ENCODE measurements around the gene SNAPC2.

The SNAPC2 gene

DNA sequence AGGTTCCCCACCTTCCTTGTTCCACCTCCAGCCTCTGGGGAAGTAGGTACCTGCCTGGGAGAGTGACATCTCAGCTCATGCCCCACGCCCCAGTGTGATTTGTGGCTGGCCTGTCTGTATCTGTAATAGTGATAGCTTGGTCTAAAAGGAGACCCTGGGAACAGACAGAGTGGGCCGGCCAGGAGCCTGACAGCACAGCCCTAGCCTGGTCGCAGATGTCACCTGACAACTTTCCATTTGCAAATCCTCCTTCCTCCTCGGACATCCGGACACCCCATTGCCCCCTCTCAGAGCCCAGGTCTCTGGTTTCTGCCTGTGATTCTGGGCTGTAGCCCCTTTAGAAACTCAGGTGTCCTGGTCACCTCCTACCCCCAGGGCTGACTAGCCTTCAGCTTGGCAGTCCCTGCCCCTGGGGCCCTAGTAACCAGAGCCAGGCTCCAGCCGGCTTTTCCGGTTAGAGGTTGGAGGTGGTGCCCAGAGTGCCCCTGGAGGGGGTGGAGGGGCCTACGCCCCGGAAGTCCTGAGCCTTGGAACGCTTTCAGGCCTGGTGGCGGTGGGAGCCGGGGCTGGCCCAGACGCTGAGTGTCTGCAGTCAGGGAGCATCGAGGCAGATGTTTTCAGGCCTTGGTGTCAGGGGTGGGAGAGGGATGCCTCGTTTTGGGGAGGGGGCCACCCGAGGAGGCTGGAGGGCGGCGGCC lies 25.4 kb upstream of the SNAPC2 start:
- no peak for DNase-seq (ENCODE audit: extremely low read depth, low read depth)
- no peak overlapping the region for H3K4me3 ChIP-seq (replicated peaks; ENCODE audit: low read depth, low read length)
- TF ChIP-seq CTCF (IDR thresholded peaks at IDR 0.05; ENCODE audit: low read depth, low read length, missing control alignments), result no peak

DNA sequence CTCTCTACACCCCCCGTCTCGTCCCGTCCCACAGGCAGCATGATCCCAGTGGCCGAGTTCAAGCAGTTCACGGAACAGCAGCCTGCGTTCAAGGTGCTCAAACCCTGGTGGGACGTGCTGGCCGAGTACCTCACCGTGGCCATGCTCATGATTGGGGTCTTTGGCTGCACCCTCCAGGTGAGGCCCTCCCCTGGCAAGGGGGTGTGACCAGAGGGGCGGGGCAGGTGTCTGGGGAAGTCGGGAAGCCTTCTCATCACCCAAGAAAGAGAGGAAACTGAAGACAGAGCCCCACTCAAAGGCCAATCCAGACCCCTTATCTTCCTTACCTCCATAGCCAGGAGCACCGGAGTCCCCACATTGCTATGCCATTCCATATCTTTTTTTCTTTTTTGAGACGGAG lies 24.6 kb upstream of the SNAPC2 start:
- no peak for DNase-seq (ENCODE audit: extremely low read depth, low read depth)
- H3K4me3 ChIP-seq (replicated peaks; ENCODE audit: low read depth, low read length), result no peak overlapping the region
- TF ChIP-seq CTCF (IDR thresholded peaks at IDR 0.05; ENCODE audit: low read depth, low read length, missing control alignments), result no peak

GRCh38 chr19:7897292-7897691 lies 22.8 kb upstream of the SNAPC2 start:
- no peak for DNase-seq (ENCODE audit: extremely low read depth, low read depth)
- no peak overlapping the region for H3K4me3 ChIP-seq (replicated peaks; ENCODE audit: low read depth, low read length)

DNA sequence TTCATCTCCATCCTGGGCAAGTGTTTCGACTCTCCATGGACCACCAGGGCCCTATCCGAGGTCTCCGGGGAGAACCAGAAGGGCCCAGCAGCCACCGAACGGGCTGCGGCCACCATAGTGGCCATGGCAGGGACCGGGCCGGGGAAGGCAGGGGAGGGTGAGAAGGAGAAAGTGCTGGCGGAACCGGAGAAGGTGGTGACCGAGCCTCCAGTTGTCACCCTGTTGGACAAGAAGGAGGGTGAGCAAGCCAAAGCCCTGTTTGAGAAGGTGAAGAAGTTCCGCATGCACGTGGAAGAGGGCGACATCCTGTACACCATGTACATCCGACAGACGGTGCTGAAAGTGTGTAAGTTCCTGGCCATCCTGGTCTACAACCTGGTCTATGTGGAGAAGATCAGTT lies 21.2 kb upstream of the SNAPC2 start:
- TF ChIP-seq CTCF (IDR thresholded peaks at IDR 0.05; ENCODE audit: low read depth, low read length, missing control alignments), result no peak
- no peak for DNase-seq (ENCODE audit: extremely low read depth, low read depth)
- H3K4me3 ChIP-seq (replicated peaks; ENCODE audit: low read depth, low read length), result no peak overlapping the region

More at GRCh38 chr19:7897292-7897691, 22.8 kb upstream of the SNAPC2 start:
- TF ChIP-seq CTCF (IDR thresholded peaks at IDR 0.05; ENCODE audit: low read depth, low read length, missing control alignments), result no peak

- no peak for DNase-seq (ENCODE audit: extremely low read depth, low read depth)
These were observed 20.3 kb upstream of the SNAPC2 start for GRCh38 chr19:7899751-7900378.

DNA sequence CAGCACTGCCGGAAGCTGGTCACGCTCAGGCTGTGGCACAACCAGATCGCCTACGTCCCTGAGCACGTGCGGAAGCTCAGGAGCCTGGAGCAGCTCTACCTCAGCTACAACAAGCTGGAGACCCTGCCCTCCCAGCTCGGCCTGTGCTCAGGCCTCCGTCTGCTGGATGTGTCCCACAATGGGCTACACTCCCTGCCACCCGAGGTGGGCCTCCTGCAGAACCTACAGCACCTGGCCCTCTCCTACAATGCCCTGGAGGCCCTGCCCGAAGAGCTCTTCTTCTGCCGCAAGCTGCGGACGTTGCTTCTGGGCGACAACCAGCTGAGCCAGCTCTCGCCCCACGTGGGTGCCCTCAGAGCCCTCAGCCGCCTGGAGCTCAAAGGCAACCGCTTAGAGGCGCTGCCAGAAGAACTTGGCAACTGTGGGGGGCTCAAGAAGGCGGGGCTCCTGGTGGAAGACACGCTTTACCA lies 19.7 kb upstream of the SNAPC2 start:
- TF ChIP-seq CTCF (IDR thresholded peaks at IDR 0.05; ENCODE audit: low read depth, low read length, missing control alignments), result no peak
- DNase-seq (ENCODE audit: extremely low read depth, low read depth), result no peak
- no peak overlapping the region for H3K4me3 ChIP-seq (replicated peaks; ENCODE audit: low read depth, low read length)

More at GRCh38 chr19:7899751-7900378, 20.3 kb upstream of the SNAPC2 start:
- no peak overlapping the region for H3K4me3 ChIP-seq (replicated peaks; ENCODE audit: low read depth, low read length)
- TF ChIP-seq CTCF (IDR thresholded peaks at IDR 0.05; ENCODE audit: low read depth, low read length, missing control alignments), result no peak

All from HFF-Myc (cell line).